Hepatocyte (in vitro differentiated cells): ENCODE measurements around the gene PSMD5. TPM values are rescaled to one million over a fixed set of nuclear protein-coding genes. Genes with fewer than 3 reads are reported as not detected.

Source experiments
- DNase-seq: peaks from one replicate; pipeline ENCODE4 v3.0.0-alpha.2; 2016; ENCODE audit warnings: low spot score
- H2AFZ ChIP-seq: fragments of 200-600 bp; sonication (generic); 2 replicates; pipeline ENCODE4 v1.6.0; 2016; ENCODE audit warnings: antibody characterized with exemption, mild to moderate bottlenecking
- H3K27ac ChIP-seq: fragments of 200-600 bp; sonication (generic); 2 replicates; pipeline ENCODE4 v1.5.1; 2016; ENCODE audit warnings: mild to moderate bottlenecking
- H3K27me3 ChIP-seq: fragments of 200-600 bp; sonication (generic); 2 replicates; pipeline ENCODE4 v1.6.1; 2016
- H3K36me3 ChIP-seq: fragments of 200-600 bp; sonication (generic); replicated peaks from 2 replicates; pipeline ENCODE4 v1.5.1; 2016; ENCODE audit warnings: low read depth; ENCODE audit not compliant: insufficient read depth
- H3K4me1 ChIP-seq: fragments of 200-600 bp; sonication (generic); 2 replicates; pipeline ENCODE4 v1.5.1; 2016; ENCODE audit warnings: mild to moderate bottlenecking, moderate library complexity; ENCODE audit not compliant: insufficient read depth
- H3K4me2 ChIP-seq: fragments of 200-600 bp; sonication (generic); 2 replicates; pipeline ENCODE4 v1.6.0; 2016
- H3K4me3 ChIP-seq: fragments of 200-600 bp; sonication (generic); 2 replicates; pipeline ENCODE4 v1.5.1; 2016; ENCODE audit warnings: mild to moderate bottlenecking
- H3K79me2 ChIP-seq: fragments of 200-600 bp; sonication (generic); 2 replicates; pipeline ENCODE4 v1.6.0; 2017; ENCODE audit warnings: mild to moderate bottlenecking
- H3K9me2 ChIP-seq: fragments of 200-600 bp; sonication (generic); replicated peaks from 2 replicates; pipeline ENCODE4 v1.6.0; 2017; ENCODE audit warnings: mild to moderate bottlenecking; ENCODE audit not compliant: insufficient read depth
- H3K9me3 ChIP-seq: fragments of 200-600 bp; sonication (generic); 2 replicates; pipeline ENCODE4 v1.5.1; 2016; ENCODE audit warnings: low read depth, mild to moderate bottlenecking
- H4K20me1 ChIP-seq: fragments of 200-600 bp; sonication (generic); 2 replicates; pipeline ENCODE4 v1.6.0; 2016; ENCODE audit warnings: mild to moderate bottlenecking; ENCODE audit not compliant: insufficient read depth, poor library complexity, severe bottlenecking
- CTCF ChIP-seq: fragments of 200-600 bp; sonication (generic); IDR thresholded peaks from 2 replicates; pipeline ENCODE4 v1.5.1; 2016; ENCODE audit warnings: antibody characterized with exemption, mild to moderate bottlenecking; ENCODE audit not compliant: poor library complexity
- EZH2 ChIP-seq: fragments of 200-600 bp; sonication (generic); IDR thresholded peaks from 2 replicates; pipeline ENCODE4 v1.6.1; 2016; ENCODE audit warnings: antibody characterized with exemption, mild to moderate bottlenecking, borderline replicate concordance
- EZH2phosphoT487 ChIP-seq: fragments of 200-600 bp; sonication (generic); IDR thresholded peaks from one replicate; pipeline ENCODE4 v1.6.1; 2018; ENCODE audit warnings: antibody characterized with exemption, mild to moderate bottlenecking, low read depth, moderate library complexity; ENCODE audit not compliant: unreplicated experiment, severe bottlenecking
- WGBS: methylation state at CpG from one replicate; pipeline ENCODE4 v1.1.6; 2016; ENCODE audit warnings: low lambda C conversion rate; ENCODE audit errors: missing lambda C conversion rate; 5-methylcytosine and 5-hydroxymethylcytosine counted together
- polyA plus RNA-seq: library from polyadenylated mRNA; unstranded; fragments of >200 nt; fragmentation: Nextera tagmentation; extraction: Ambion mirVana; gene quantifications from 2 replicates; pipeline ENCODE4 v1.2.1, GENCODE V29; 2016
- total RNA-seq: library from RNA; depleted of rRNA; stranded (reverse); fragments of >200 nt; gene quantifications from 2 replicates; pipeline ENCODE4 v1.2.3, GENCODE V29; 2014

PSMD5 gene
- total and polyA plus RNA-seq, 2 experiments from 2014 or later: 10.4 to 14.7 TPM

DNA sequence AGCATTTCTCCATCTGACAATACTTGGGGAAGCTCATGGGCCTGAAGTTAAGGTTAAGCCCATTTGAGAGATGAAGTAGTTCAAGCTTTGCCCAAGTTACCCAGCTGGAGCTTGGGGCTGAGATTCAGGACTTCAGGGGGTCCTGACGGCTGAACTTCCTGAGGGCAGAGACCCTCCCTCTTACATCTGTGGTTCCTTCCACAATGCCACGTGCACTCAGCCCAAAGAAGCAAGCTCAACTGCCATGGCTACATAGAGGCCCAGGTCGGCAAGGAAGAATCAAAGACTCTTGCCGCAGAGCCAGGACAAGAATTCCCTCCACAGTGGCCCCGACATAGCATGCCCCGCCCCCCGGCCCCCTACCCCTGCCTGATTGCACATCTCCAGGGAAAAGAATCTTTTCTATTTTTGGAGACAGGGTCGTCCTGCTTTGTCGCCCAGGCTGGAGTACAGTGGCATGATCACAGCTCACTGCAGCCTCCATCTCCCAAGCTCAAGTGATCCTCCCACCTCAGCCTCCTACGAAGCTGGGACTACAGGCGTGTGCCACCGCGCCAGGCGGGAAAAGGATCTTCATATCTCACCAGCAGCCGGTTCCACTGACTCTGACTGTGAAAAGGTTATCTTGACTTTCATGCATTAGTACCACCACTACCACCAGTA lies 25.1 kb upstream of the PSMD5 start:
- TF ChIP-seq CTCF (no peak), EZH2phosphoT487 (no peak), EZH2 (no peak)
- Histone ChIP-seq H2AFZ (no peak overlapping the region), H4K20me1 (no peaks in the 10 kb centered on the region), H3K9me2 (no peaks in the 10 kb centered on the region), H3K79me2 (no peaks in the 10 kb centered on the region), H3K9me3 (no peaks in the 10 kb centered on the region), H3K4me3 (no peak overlapping the region), H3K4me2 (peak overlapping the region; percentile 55), H3K27ac (peak overlapping the region; percentile 68), H3K36me3 (no peaks in the 10 kb centered on the region), H3K27me3 (no peaks in the 10 kb centered on the region), H3K4me1 (peaks cover 14% of the 10 kb centered on the region)
- DNase-seq: no peak
- 93% methylated on average over 15 of the region's 15 CpGs for WGBS

GRCh38 chr9:120866651-120867050 lies 23.9 kb upstream of the PSMD5 start:
- TF ChIP-seq CTCF (no peak), EZH2 (no peak), EZH2phosphoT487 (no peak)
- Histone ChIP-seq H3K4me3 (no peak overlapping the region), H3K27ac (no peak overlapping the region), H2AFZ (no peak overlapping the region), H3K79me2 (no peaks in the 10 kb centered on the region), H3K4me2 (no peak overlapping the region), H3K9me2 (no peaks in the 10 kb centered on the region), H3K27me3 (no peaks in the 10 kb centered on the region), H4K20me1 (no peaks in the 10 kb centered on the region), H3K4me1 (peaks cover 8% of the 10 kb centered on the region), H3K9me3 (no peaks in the 10 kb centered on the region), H3K36me3 (no peaks in the 10 kb centered on the region)
- WGBS: 93% methylated on average over 6 of the region's 6 CpGs
- DNase-seq: no peak

GRCh38 chr9:120865809-120866208 lies 23.1 kb upstream of the PSMD5 start:
- no peaks in the 10 kb centered on the region for H3K36me3 ChIP-seq
- 51% methylated on average over 4 of the region's 5 CpGs for WGBS
- no peak overlapping the region for H3K27ac ChIP-seq

More at GRCh38 chr9:120865809-120866208, 23.1 kb upstream of the PSMD5 start:
- no peak for DNase-seq
- Histone ChIP-seq H3K9me3 (no peaks in the 10 kb centered on the region), H3K4me2 (peak overlapping the region; percentile 41), H3K9me2 (no peaks in the 10 kb centered on the region), H3K79me2 (no peaks in the 10 kb centered on the region), H3K4me1 (peaks cover 8% of the 10 kb centered on the region), H3K27me3 (no peaks in the 10 kb centered on the region), H4K20me1 (no peaks in the 10 kb centered on the region), H3K4me3 (no peak overlapping the region), H2AFZ (no peak overlapping the region)
- TF ChIP-seq EZH2: no peak
- no peak for TF ChIP-seq EZH2phosphoT487
- TF ChIP-seq CTCF: no peak
